ENCODE data around the gene SRGAP1. TPM values are rescaled to one million over a fixed set of nuclear protein-coding genes. Genes with fewer than 3 reads are reported as not detected.

The SRGAP1 gene
- total RNA-seq, 6 experiments from 2014 or later: 1.3 to 5.0 (median 3.0) TPM

GRCh38 chr12:64170024-64170423 is 325.5 kb downstream of the SRGAP1 start:
- intact Hi-C loops (cut with DNase I): no loop called here
- TF ChIP-seq POLR2A (IDR thresholded peaks at IDR 0.05): no peak
- no peak for TF ChIP-seq CTCF (IDR thresholded peaks at IDR 0.05)
- H3K9me3 ChIP-seq: no peaks in the 10 kb centered on the region
- no peaks in the 10 kb centered on the region for H3K27me3 ChIP-seq
- H3K27ac ChIP-seq: no peak overlapping the region
- no peak for DNase-seq
- no peaks in the 10 kb centered on the region for H3K36me3 ChIP-seq
- H3K4me3 ChIP-seq: no peak overlapping the region
- H3K4me1 ChIP-seq: no peaks in the 10 kb centered on the region
- ATAC-seq: no peak
- 80% methylated on average over 3 of the region's 3 CpGs for whole genome bisulfite sequencing (ENCODE audit: insufficient coverage, low coverage, low lambda C conversion rate, missing lambda C conversion rate)

DNA sequence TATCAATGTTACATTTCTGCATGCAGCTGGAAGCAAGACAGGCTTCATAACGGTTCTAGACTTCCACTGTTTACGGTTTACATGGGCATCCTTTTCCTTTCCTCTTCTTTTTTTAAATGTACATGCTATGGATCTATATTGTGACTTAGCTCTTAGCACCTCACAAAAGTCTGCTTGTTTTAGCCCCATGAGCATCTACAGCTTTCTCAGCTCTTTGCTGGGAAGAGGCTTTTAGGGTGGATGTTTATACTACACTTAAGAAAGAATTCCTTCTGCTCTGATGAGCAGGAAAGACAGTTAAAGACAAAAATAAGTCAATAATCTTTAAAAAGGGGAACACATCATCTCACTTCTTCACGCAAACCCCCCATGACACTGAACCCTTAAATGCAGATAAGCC is 326.2 kb downstream of the SRGAP1 start:
- no peaks in the 10 kb centered on the region for H3K27me3 ChIP-seq
- intact Hi-C loops (cut with DNase I): no loop called here
- no peaks in the 10 kb centered on the region for H3K36me3 ChIP-seq
- no peak overlapping the region for H3K27ac ChIP-seq
- TF ChIP-seq CTCF (IDR thresholded peaks at IDR 0.05) (no peak), POLR2A (IDR thresholded peaks at IDR 0.05) (no peak)
- WGBS (ENCODE audit: insufficient coverage, low coverage, low lambda C conversion rate, missing lambda C conversion rate): 74% methylated on average over 3 of the region's 3 CpGs
- no peaks in the 10 kb centered on the region for H3K4me1 ChIP-seq
- no peak for ATAC-seq
- H3K9me3 ChIP-seq: no peaks in the 10 kb centered on the region
- no peak for DNase-seq
- no peak overlapping the region for H3K4me3 ChIP-seq

- no peak for TF ChIP-seq POLR2A (IDR thresholded peaks at IDR 0.05)
- TF ChIP-seq CTCF (IDR thresholded peaks at IDR 0.05): no peak
- DNase-seq (no peak), ATAC-seq (no peak)
- intact Hi-C loops (cut with DNase I): no loop called here
- Histone ChIP-seq H3K36me3 (no peaks in the 10 kb centered on the region), H3K4me1 (no peaks in the 10 kb centered on the region), H3K27ac (no peak overlapping the region), H3K9me3 (no peaks in the 10 kb centered on the region), H3K27me3 (no peaks in the 10 kb centered on the region), H3K4me3 (no peak overlapping the region)
- 100% methylated on average over 1 of the region's 1 CpG for WGBS (ENCODE audit: insufficient coverage, low coverage, low lambda C conversion rate, missing lambda C conversion rate)
Observed at GRCh38 chr12:64171715-64172114, 327.2 kb downstream of the SRGAP1 start.

DNA sequence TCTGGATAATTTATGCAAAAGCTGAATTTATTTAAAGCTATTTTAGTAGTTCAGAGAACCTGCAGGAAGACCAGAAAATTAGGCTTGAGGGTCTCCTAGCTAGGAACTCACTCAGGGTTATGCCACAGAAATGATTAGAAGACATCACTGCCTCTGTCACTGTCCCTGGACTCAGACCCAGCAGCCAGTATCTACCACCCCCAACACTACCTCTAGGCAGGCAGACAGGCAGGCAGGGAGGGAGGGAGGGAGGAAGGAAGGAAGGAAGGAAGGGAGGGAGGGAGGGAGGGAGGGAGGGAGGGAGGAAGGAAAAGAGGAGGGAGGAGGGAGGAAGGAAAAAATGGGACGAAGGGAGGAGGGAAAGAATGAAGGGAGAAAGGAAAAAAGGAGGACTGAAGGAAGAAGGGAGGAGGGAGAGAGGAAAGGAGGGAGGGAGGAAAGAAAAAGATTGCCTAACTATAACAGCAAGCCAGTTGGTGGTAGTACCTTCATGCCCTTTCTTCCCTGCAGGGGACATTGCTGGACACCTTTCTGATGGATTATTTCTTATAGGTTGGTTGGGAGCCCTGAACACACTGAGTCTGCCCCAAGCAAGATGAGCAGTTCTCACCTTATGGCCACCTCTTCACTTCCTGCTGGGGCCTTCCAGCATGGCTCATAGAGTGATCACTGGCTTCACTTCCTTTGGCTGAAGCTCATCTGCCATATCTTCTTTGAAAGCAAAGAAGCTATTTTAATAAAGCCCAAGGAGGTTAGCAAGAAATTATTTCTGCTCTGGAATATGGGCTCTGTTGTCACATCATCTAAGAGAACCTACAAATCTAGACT is 327.9 kb downstream of the SRGAP1 start:
- no peak for DNase-seq
- TF ChIP-seq POLR2A (IDR thresholded peaks at IDR 0.05) (no peak), CTCF (IDR thresholded peaks at IDR 0.05) (no peak)
- Histone ChIP-seq H3K36me3 (no peaks in the 10 kb centered on the region), H3K4me1 (no peaks in the 10 kb centered on the region), H3K27ac (no peak overlapping the region), H3K27me3 (no peaks in the 10 kb centered on the region), H3K9me3 (no peaks in the 10 kb centered on the region), H3K4me3 (no peak overlapping the region)
- WGBS (ENCODE audit: insufficient coverage, low coverage, low lambda C conversion rate, missing lambda C conversion rate): 63% methylated on average over 1 of the region's 1 CpG
- ATAC-seq: no peak
- intact Hi-C loops (cut with DNase I): no loop called here

Measured in right lobe of liver (tissue), 6 donors.